Activated T-helper 9 cell treated with anti-CD3 and anti-CD28 coated beads, Interleukin-2, amount 50 U/mL, for 16 hours (primary cell): ENCODE measurements around the gene CENPP.

Experiments used
- DNase-seq: peaks from one replicate; pipeline ENCODE4 v3.0.0-alpha.2; 2020; ENCODE audit warnings: low read depth

CENPP gene

DNA sequence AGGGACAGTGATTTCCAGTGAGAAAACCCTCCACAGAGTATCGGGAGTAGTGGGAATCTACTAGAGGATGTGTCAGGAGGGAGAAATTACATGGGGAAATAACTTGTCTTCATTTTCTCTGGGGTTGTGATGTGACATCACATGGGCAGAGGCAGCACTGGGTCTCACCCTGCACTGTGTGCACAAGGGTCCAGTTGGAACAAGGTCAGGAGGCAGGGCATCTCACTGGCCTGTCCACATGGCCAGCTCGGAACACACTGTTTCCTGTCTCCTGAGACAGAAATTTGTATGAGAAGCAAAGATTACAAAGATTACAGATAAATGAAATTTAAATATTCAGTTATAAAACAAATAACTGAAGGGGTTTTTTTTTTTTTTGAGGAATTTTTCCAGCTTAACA, 272.6 kb downstream of the CENPP start:
- no peak for DNase-seq

DNA sequence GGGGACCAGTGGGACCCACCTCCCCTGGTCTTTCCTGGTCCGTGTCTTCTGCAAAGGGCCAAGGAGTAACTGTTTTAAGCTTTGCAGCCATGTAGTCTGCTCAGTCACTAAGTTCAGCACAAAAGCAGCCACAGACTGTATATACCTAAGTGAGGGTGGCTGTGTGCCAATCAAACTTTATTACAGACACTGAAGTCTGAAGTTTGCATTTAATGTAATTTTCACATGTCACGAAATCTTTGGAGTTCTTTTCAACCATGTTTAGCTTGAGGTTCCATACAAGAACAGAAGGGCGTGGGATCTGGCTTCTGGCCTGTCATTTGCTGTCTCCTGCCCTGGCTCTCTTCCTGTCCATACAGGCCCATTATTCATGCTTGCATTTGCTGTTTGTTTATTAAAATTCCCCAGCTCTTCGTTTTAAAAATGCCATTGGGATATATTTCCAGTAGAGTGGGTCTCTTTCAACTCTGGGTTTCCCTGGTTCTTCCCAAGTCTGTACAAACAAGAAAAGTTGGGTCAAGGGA, 274.2 kb downstream of the CENPP start:
- DNase-seq = no peak

DNA sequence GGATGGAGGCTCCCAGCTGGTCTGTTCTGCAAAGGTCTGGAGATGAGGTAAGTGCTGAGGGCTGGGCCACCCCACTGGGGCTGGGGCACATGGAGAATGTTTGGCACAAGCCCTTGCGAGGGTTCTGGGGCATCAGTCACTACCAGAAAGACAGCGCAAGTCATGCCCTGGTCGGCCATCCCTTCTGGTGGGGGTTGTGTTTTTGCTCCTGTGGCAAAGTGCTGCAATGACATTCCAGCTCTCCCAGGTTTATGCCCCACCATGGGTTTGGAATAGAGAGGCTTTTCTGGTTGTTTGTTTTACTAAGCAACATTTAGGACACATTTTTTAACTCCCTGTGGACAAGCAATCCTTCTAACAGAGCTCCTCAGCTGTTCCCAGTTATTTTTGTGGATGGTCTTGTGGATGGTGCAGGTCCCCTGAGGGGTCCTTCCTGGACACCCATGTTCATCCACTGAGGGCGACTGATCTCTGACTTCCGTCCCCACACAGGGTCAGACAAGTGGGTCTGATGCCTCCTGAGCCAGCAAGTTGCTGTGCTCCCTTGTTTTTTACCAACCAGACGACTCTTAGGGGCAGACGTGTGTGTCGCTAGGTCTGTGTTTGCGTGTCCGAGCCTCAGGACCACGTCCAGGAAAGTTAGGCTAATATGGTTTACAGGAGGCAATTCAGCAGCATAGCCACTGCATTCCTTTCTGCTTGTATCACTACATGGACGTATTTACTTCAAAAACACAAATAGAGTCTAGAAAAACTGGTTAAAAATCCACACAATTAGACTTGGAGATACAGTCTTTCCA, 274.9 kb downstream of the CENPP start:
- DNase-seq = no peak

DNA sequence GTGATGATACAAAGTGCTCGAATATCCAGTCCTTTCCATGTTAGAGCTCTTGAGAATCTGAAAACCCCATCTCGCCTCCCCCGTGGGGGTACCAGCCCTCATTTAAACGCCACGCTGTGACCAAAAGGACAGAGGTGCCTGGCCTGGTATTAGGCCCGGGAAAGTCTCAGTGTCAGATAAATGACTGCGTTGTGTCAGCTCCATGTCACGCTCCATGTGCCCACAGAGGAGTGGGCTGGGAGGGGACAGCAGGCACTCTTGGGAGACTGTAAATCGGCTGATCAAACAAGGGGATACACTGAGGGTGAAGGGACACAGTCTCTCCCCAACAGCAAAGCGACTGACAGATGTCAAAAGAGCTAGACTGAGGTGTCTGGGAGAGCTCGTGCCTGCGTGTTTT, 275.7 kb downstream of the CENPP start:
- DNase-seq = no peak

DNA sequence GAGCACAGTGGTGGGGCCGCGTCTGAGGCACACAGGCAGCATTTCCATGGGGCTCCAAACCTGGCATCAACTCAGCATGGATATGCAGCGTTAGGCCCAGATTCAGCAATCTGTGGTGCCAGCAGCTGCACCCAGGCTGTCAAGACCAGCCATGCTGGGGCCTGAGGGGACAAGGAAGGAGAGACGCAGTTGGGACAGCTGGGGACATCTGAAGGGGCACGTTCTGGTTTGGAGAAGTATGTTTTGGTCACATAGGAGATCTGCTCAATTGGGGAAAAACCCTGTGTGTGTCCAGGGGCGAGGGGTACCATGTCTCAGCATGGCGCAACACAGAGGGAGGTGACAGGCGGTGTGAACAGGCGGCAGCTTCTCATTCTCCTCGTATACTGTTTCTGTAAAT, 276.7 kb downstream of the CENPP start:
- no peak for DNase-seq

- no peak for DNase-seq
Observed at GRCh38 chr9:92603100-92603499, 277.3 kb downstream of the CENPP start.

GRCh38 chr9:92603990-92604389, 278.2 kb downstream of the CENPP start:
- DNase-seq = no peak

GRCh38 chr9:92605224-92605623, 279.5 kb downstream of the CENPP start:
- no peak for DNase-seq

- DNase-seq = no peak
Observed at GRCh38 chr9:92607088-92607487, 281.3 kb downstream of the CENPP start.

DNA sequence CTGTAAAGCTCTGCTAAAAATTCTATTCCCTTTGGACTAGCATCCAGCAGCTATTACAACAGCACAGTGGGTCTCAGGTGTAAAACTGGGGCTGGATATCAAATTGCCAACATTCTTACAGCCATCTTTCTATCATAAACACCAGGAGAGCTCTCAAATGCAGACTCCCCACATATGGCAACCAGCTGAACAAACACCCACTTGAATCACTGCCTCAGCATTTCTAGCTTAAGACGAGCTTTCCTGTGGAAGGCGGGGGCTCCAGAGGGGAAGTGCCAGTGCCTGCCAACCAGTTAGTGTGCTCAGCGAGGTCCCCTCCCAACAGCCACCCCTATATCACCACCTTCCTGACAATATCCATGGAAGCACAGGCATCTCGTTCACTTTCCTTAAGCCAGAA, 282.0 kb downstream of the CENPP start:
- no peak for DNase-seq

GRCh38 chr9:92608241-92608908, 282.6 kb downstream of the CENPP start:
- no peak for DNase-seq

- no peak for DNase-seq
Observed at GRCh38 chr9:92608909-92609445, 283.2 kb downstream of the CENPP start.

GRCh38 chr9:92610470-92611420, 285.0 kb downstream of the CENPP start:
- no peak for DNase-seq

DNA sequence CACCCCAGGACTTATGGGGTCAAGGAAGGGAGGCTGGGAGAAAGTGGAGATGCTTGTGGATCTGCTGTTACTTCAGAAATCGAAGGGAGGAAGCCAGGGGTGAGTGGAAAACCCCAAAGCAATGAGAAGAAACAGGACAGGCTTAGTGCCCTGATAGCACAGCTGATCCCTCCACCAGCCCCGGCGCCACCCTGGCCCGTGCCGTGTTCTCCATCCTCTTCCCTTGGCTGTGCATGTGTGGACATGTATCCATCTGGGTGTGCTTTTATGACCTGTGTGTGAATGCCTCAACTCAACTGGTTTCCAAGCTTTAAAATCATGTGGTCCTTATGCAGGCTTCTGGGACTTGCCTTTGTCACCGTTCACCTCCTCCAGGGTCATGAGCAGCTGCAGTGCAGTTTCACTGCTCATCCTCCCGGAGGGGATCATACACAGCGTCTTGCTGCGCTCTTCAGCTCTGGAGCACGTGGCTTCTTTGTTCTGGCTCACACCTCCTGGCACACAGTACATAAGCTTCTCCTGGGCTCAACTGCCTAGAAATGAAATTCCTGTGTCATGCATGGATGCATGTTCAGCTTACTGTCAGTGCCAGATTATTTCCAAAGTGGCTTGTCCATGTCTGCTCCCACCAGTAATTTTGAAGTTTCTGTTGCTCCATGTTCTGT, 286.0 kb downstream of the CENPP start:
- DNase-seq = no peak

- no peak for DNase-seq
Observed at GRCh38 chr9:92612292-92612691, 286.5 kb downstream of the CENPP start.

DNA sequence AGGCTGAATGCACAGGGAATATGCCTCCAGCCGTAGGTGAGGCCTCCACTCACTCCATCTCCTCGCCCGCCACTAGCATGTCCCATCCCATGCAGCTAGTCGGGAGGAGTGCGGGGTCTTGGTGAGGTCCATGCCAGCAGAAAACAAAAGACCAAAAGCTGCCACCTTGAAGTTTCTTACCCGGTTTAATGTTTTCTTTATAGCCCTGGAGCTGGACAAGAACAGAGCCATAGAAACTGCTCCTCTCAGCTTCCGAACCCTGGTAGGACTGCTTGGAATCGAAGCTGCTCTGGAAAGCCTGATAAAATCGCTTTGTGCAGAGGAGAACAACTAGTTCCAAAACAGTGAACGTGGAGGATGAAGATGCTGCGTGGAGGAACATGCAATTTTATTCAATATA, 287.1 kb downstream of the CENPP start:
- no peak for DNase-seq

GRCh38 chr9:92613268-92614122, 287.7 kb downstream of the CENPP start:
- no peak for DNase-seq

GRCh38 chr9:92614123-92614510, 288.4 kb downstream of the CENPP start:
- no peak for DNase-seq

DNA sequence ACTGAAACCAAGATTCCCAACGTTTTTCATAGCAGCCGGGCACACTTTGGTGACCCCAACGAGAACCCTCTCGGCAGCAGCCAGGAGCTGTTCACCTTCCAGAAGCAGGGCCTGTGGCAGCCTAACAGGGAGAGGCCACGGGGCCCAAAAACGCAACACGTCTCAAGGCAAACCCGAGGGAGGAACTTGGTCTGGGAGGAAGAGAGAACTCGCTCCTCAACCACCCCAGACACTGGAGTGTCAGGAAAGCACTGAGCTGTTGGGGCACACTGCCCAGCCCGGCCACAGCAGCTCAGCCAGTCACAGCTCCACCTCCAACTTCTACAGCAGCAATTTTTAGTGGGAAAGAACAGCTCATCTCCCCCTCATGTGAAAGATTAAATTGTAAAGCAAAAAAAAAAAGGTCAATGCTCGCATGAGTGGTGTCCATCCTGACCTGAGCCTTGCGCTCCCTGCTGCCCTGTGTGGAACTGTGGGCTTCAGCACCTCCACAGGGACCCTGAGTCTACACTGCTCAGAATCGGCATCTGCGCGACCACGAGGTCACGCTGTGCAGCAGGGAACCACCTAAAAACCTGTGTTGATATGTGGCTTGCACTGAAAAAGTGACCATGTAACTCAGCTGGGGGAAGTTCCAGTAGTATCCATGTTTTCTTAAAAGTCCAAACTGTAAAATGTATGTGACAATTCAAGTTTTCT, 289.2 kb downstream of the CENPP start:
- DNase-seq = no peak

- no peak for DNase-seq
Observed at GRCh38 chr9:92615790-92616189, 290.0 kb downstream of the CENPP start.
